Spinal cord (tissue), 10 donors: ENCODE data around the gene RPS8. TPM values are rescaled to one million over a fixed set of nuclear protein-coding genes. Genes with fewer than 3 reads are reported as not detected.
A peak's percentile ranks its signal among the peaks of the same experiment; 100 is the strongest.

Experiments
- DNase-seq, 6 donors: peaks; one replicate each; pipeline versions ENCODE4 v3.0.0 to v3.0.0-alpha.2; 2013 to 2015; ENCODE audit warnings: low spot score in 6 of 6, low read depth in 4 of 6
- H3K27ac ChIP-seq: one replicate; pipeline ENCODE4 v1.5.1; 2013; ENCODE audit warnings: low read depth, low read length, control low read depth
- H3K27me3 ChIP-seq: one replicate; pipeline ENCODE4 v1.6.1; 2013; ENCODE audit warnings: low read length; ENCODE audit not compliant: control insufficient read depth, insufficient read depth
- H3K36me3 ChIP-seq: one replicate; pipeline ENCODE4 v1.6.1; 2013; ENCODE audit warnings: low read length; ENCODE audit not compliant: control insufficient read depth, insufficient read depth
- H3K4me1 ChIP-seq: one replicate; pipeline ENCODE4 v1.6.1; 2013; ENCODE audit warnings: low read length; ENCODE audit not compliant: control insufficient read depth, insufficient read depth
- H3K4me3 ChIP-seq: one replicate; pipeline ENCODE4 v1.5.1; 2013; ENCODE audit warnings: low read depth, low read length, control low read depth
- H3K9me3 ChIP-seq: one replicate; pipeline ENCODE4 v1.6.1; 2013; ENCODE audit warnings: low read length; ENCODE audit not compliant: control insufficient read depth, insufficient read depth
- WGBS: methylation state at CpG from one replicate; pipeline ENCODE4 v1.1.5; 2013; ENCODE audit warnings: missing lambda C conversion rate; ENCODE audit not compliant: insufficient coverage; 5-methylcytosine and 5-hydroxymethylcytosine counted together
- polyA plus RNA-seq, 2 donors: library from polyadenylated mRNA; unstranded; fragments of 120-200 nt; gene quantifications; one replicate each; pipeline ENCODE4 v1.2.1, GENCODE V29; 2013; ENCODE audit not compliant: insufficient read length in 2 of 2
- total RNA-seq, 2 donors: library from RNA; depleted of rRNA in 1 of 2; stranded (reverse); fragments of 120-200 nt in 1 of 2; fragments of >200 nt in 1 of 2; gene quantifications; one replicate each; pipeline versions ENCODE4 v1.2.3 to v1.2.4, GENCODE V29; 2013 to 2014
- donor health status: healthy.

RPS8 gene
- total and polyA plus RNA-seq, 4 donors, result 744 to 2,624 (median 1,334) TPM

DNA sequence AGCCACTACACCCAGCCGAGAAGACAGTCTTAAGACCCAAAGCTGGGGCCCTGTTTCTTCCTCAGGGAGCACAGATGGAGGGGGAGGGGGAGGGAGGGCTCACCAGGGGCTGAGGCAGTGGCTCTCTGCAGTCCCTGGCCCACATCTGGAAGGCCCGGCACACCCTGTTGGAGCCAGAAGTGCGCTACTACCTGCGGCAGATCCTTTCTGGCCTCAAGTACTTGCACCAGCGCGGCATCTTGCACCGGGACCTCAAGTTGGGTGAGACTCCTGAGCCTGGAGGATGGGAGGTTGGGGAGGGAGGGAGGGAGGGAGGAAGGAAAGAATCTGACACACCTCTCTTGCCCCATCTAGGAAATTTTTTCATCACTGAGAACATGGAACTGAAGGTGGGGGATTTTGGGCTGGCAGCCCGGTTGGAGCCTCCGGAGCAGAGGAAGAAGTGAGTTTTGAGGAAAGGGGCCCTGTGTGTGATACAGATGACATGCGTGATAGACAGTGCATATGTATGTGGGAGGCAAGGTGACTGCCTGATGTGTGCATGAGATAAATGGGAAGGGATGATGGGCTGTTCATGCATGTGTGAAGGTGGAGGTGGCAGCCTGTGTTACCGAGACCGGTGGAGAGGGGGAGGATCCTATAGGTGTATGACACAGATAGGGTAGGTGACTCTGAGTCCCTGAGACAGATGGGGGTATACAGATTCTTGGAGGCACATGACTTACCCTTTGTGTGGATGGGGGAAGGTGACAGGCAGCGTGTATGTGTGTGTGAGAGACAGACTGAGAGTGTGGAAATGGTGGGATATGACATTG is 26.4 kb downstream of the RPS8 start:
- 79% methylated on average over 9 of the region's 13 CpGs for WGBS
- no peak overlapping the region for H3K27ac ChIP-seq
- peak overlapping the region; percentile 96 for H3K4me3 ChIP-seq
- H3K9me3 ChIP-seq, result no peaks in the 10 kb centered on the region
- DNase-seq, result peak in 1 of 6 donors; percentile 41
- H3K36me3 ChIP-seq, result peaks cover 54% of the 10 kb centered on the region
- H3K27me3 ChIP-seq, result no peaks in the 10 kb centered on the region
- peaks cover 49% of the 10 kb centered on the region for H3K4me1 ChIP-seq

DNA sequence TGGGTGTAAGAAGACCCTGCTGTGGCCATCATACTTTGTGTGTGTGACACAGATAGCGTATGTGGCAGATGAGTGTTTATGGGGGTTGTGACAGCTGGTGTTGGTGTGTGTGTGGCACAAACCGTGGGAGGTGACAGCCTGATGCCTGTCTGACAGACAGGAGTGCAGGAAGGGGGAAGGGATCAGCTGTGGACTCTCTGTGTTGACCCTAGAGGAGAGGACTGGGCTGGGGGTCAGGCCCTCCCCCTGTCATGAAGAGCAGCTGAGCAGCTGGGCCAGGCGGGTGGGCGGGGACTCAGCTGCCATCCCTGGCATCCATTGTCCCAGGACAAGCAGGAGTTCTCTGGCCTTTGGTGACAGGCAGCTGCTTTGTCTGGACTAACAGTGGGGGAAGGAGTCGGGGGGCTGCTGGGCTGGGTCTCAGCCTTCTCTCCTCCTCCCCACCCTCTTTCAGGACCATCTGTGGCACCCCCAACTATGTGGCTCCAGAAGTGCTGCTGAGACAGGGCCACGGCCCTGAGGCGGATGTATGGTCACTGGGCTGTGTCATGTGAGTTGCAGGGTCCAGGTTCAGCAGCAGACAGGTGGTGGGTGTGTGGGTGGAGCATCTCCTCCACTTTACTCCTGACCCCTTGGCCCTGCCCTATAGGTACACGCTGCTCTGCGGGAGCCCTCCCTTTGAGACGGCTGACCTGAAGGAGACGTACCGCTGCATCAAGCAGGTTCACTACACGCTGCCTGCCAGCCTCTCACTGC is 27.1 kb downstream of the RPS8 start:
- H3K9me3 ChIP-seq, result no peaks in the 10 kb centered on the region
- no peak for DNase-seq
- WGBS, result 55% methylated on average over 12 of the region's 13 CpGs
- peaks cover 61% of the 10 kb centered on the region for H3K36me3 ChIP-seq
- H3K27ac ChIP-seq, result peak overlapping the region; percentile 47
- H3K4me3 ChIP-seq, result peak overlapping the region; percentile 27
- H3K4me1 ChIP-seq, result peaks cover 57% of the 10 kb centered on the region
- H3K27me3 ChIP-seq, result no peaks in the 10 kb centered on the region

DNA sequence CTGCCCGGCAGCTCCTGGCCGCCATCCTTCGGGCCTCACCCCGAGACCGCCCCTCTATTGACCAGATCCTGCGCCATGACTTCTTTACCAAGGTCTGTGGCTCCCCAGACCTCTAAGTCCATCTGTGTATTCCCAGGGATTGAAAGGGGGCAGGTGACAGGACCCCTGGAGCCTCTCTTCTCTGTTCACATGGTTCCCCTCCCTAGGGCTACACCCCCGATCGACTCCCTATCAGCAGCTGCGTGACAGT is 27.6 kb downstream of the RPS8 start:
- Histone ChIP-seq H3K27ac (no peak overlapping the region), H3K36me3 (peaks cover 61% of the 10 kb centered on the region), H3K4me3 (no peak overlapping the region), H3K4me1 (peaks cover 62% of the 10 kb centered on the region), H3K9me3 (no peaks in the 10 kb centered on the region), H3K27me3 (no peaks in the 10 kb centered on the region)
- 88% methylated on average over 6 of the region's 9 CpGs for WGBS
- no peak for DNase-seq

DNA sequence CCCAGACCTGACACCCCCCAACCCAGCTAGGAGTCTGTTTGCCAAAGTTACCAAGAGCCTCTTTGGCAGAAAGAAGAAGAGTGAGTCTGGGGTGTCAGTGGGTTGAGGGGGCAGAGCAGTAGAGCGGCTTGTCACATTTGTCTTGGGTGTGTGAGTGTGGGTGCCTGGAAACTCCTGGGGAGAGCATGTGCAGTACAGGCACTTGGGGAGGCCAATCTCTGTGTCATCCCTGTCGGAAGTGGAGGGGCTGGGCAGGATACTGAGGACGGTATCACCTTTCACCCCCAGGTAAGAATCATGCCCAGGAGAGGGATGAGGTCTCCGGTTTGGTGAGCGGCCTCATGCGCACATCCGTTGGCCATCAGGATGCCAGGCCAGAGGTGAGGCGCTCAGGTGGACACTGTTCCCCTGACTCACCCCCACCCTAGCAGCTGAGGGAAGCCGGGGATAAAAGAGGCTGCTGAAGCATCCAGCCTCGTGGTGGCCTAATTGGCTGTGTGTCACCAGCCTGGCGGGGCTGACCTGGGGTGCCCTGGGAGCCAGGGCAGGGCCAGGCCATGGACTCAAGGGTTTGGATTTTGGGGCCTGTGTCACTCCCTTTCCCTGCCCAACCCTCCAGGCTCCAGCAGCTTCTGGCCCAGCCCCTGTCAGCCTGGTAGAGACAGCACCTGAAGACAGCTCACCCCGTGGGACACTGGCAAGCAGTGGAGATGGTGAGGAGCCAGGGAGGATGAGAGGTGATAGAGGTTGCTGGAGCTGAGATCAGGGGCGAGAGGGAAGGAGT is 28.2 kb downstream of the RPS8 start:
- Histone ChIP-seq H3K9me3 (no peaks in the 10 kb centered on the region), H3K36me3 (peaks cover 61% of the 10 kb centered on the region), H3K27me3 (no peaks in the 10 kb centered on the region), H3K27ac (no peak overlapping the region), H3K4me3 (no peak overlapping the region), H3K4me1 (peaks cover 67% of the 10 kb centered on the region)
- WGBS, result 92% methylated on average over 13 of the region's 13 CpGs
- no peak for DNase-seq

DNA sequence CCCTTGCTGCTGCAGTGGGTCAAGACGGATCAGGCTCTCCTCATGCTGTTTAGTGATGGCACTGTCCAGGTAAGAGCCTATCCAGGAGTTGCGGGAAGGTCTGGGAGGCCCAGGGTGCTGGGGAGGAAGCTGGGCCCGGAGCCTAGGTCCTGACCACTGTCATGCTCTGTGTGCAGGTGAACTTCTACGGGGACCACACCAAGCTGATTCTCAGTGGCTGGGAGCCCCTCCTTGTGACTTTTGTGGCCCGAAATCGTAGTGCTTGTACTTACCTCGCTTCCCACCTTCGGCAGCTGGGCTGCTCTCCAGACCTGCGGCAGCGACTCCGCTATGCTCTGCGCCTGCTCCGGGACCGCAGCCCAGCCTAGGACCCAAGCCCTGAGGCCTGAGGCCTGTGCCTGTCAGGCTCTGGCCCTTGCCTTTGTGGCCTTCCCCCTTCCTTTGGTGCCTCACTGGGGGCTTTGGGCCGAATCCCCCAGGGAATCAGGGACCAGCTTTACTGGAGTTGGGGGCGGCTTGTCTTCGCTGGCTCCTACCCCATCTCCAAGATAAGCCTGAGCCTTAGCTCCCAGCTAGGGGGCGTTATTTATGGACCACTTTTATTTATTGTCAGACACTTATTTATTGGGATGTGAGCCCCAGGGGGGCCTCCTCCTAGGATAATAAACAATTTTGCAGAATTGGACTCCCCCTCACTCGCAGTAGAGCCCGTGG is 30.1 kb downstream of the RPS8 start:
- DNase-seq, result no peak
- no peaks in the 10 kb centered on the region for H3K27me3 ChIP-seq
- no peak overlapping the region for H3K4me3 ChIP-seq
- H3K9me3 ChIP-seq, result no peaks in the 10 kb centered on the region
- peaks cover 75% of the 10 kb centered on the region for H3K4me1 ChIP-seq
- H3K36me3 ChIP-seq, result peaks cover 61% of the 10 kb centered on the region
- WGBS, result 92% methylated on average over 17 of the region's 20 CpGs
- H3K27ac ChIP-seq, result no peak overlapping the region

DNA sequence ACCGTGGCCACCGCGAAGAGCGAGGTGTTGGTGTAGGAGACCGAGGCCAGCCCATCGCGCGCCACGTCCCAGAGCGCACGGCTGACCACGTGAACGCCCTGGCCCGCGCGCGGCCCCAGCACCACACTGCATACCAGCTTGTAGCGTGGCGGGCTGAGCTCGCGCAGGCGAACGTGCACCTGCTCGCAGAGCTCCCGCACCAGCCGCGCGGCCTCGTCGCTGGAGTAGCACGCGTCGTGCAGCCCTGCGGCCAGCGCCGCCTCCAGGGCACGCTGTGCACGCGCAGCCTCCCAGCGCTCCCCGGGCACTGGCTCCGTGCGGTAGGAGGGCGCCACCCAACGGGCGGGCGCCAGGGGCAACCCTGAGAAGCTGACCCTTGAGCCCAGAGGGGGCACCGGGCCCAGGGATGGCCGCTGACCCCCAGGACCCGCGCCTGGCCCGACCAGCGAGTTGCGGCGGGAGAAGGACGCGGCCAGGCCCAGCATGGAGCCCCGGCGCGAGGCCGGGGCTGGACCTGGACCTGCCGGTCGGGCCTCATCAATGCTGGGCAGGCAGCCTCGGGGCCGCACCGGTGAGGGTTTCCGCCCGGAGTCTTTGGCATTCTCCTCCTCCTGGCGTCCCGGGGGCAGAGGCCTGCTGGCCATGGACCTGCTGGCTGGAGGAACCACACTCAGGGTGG is 30.8 kb downstream of the RPS8 start:
- no peak for DNase-seq
- Histone ChIP-seq H3K27me3 (no peaks in the 10 kb centered on the region), H3K27ac (peak overlapping the region; percentile 99)

DNA sequence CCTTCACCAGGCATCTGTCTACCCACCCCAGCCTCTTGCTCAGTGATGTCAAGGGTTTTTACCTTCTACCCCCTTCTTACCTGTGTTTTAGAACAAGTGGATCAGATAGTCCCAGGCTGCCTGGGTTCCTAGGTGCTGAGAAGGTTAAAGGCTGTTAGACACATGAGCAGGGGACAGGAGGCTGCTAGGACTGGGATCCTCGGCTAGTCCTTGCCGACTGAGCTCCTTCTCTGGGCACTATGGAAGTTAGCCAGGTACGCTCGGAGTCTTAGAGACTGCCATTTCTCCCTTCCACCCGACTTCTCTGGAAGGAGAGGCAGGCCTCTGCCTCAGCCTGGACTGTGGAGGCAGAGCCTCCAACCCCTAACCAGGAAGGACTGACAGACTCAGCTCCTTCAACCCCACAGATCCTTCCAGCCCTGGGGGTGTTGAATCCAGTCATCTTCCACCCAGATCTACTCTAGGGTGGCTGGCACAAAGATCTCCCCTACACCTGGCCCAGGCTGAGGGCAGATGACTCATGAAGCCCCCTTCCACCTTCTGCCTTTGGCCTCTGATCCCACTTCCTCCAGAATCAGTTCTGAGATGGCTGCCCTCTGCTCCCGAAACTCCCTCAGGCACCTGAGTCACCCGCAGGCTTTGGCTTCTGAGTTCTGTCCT is 31.5 kb downstream of the RPS8 start, which contains the start of gene DYNLT4:
Gene DYNLT4 (minus strand): TSS at position 648 of the 660 bp plus-strand sequence. CDS start 683 bp downstream, outside the sequence.
- Histone ChIP-seq H3K4me3 (no peak within 1 kb of the TSS), H3K27me3 (no peaks in the 10 kb centered on the region), H3K27ac (peak within 1 kb of the TSS; percentile 99), H3K9me3 (no peaks in the 10 kb centered on the region), H3K4me1 (peaks cover 75% of the 10 kb centered on the region), H3K36me3 (peaks cover 52% of the 10 kb centered on the region)
- WGBS, result 90% methylated on average over 7 of the region's 7 CpGs
- DNase-seq, result no peak

More for the DNA sequence above, 30.8 kb downstream of the RPS8 start:
- peaks cover 57% of the 10 kb centered on the region for H3K36me3 ChIP-seq
- peaks cover 75% of the 10 kb centered on the region for H3K4me1 ChIP-seq
- H3K9me3 ChIP-seq, result no peaks in the 10 kb centered on the region
- 94% methylated on average over 70 of the region's 70 CpGs for WGBS
- H3K4me3 ChIP-seq, result no peak overlapping the region

DNA sequence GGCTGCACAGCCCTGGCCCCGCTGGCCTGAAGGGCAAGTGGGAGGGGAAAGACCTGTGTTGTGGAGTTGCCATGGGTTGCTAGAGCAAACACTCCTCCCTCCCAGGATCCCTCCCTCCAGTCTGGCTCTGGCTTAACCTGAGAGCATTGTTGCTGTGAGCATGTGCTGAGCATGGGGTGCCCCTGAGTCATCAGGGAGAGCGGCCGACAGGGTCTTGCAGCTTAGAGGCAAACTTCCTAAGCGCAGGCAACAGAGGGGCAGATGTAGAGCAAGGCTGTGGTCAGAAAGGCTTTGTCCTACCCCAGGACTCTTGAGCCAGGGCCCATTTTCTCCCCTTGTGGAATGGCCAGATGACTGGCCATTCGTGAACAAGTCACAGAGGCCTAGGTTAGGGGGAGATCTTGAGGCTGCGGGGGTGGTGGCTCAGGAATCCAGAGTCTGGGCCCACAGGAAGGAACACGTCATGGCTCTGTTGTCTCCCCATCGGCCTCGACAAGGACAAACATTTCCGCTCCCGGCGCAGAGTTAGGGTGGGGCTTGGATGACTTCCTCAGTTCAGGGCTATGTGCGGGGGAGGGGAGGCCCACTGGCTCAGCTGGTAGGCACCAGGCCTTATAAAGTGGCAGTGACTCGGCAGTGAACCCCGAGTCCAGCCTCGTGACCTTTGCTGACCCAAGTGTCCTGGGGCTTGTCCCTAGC is 32.2 kb downstream of the RPS8 start:
- no peak overlapping the region for H3K4me3 ChIP-seq
- peaks cover 49% of the 10 kb centered on the region for H3K36me3 ChIP-seq
- peak overlapping the region; percentile 99 for H3K27ac ChIP-seq
- WGBS, result 37% methylated on average over 10 of the region's 16 CpGs
- no peaks in the 10 kb centered on the region for H3K27me3 ChIP-seq
- H3K9me3 ChIP-seq, result no peaks in the 10 kb centered on the region
- peak in 2 of 6 donors; percentile 61 to 83 for DNase-seq
- peaks cover 72% of the 10 kb centered on the region for H3K4me1 ChIP-seq
